IMR-90 (cell line): ENCODE measurements around the gene METAP2. TPM values are rescaled to one million over a fixed set of nuclear protein-coding genes. Genes with fewer than 3 reads are reported as not detected.

ENCODE experiments used
- ATAC-seq: fragments of 200-7000 bp; cut with Tn5 transposase; 2 replicates; pipeline ENCODE4 v1.9.1; 2020; ENCODE audit warnings: low read depth, mild to moderate bottlenecking, moderate library complexity
- BruUV-seq: library from RNA; stranded (reverse); fragments of 400-500 nt; replicated peaks from 2 replicates; lab custom pipeline; 2021; lab: Mats Ljungman, UMichigan
- CTCF ChIA-PET: fragments of 300-600 bp; formaldehyde crosslinking; extraction: SDS; loops from one replicate; lab custom pipeline; 2021; ENCODE audit warnings: antibody characterized with exemption; lab: Yijun Ruan, JAX
- POLR2A ChIA-PET: fragments of 300-600 bp; sonication (Branson Sonifier 250); formaldehyde crosslinking; loops from one replicate; lab custom pipeline; 2022; ENCODE audit warnings: antibody characterized with exemption; ENCODE audit not compliant: unreplicated experiment; lab: Charles Lee
- DNase-seq: peaks from one replicate; pipeline ENCODE4 v3.0.0; 2013
- H2AFZ ChIP-seq: replicated peaks from 2 replicates; pipeline ENCODE3; 2013; ENCODE audit warnings: low read length, mild to moderate bottlenecking; ENCODE audit not compliant: poor library complexity
- H2AK5ac ChIP-seq: 2 replicates; pipeline ENCODE4 v1.6.1; 2013; ENCODE audit warnings: low read depth, low read length, inconsistent platforms
- H2AK9ac ChIP-seq: replicated peaks from 2 replicates; pipeline ENCODE3; 2013; ENCODE audit warnings: mild to moderate bottlenecking, low read depth, low read length, moderate library complexity; ENCODE audit not compliant: poor library complexity
- H2BK120ac ChIP-seq: 2 replicates; pipeline ENCODE4 v1.6.1; 2013; ENCODE audit warnings: low read depth, low read length, inconsistent platforms
- H2BK15ac ChIP-seq: 3 replicates; pipeline ENCODE4 v1.6.1; 2013; ENCODE audit warnings: low read depth, low read length, inconsistent platforms
- H2BK20ac ChIP-seq: 2 replicates; pipeline ENCODE4 v1.6.1; 2013; ENCODE audit warnings: low read depth, mild to moderate bottlenecking, inconsistent platforms, low read length, moderate library complexity
- H2BK5ac ChIP-seq: 2 replicates; pipeline ENCODE4 v1.6.1; 2013; ENCODE audit warnings: mild to moderate bottlenecking, low read depth, low read length, inconsistent platforms; ENCODE audit not compliant: poor library complexity, severe bottlenecking
- H3K14ac ChIP-seq: replicated peaks from 2 replicates; pipeline ENCODE4 v1.6.1; 2013; ENCODE audit warnings: low read depth, low read length, inconsistent platforms
- H3K18ac ChIP-seq: 2 replicates; pipeline ENCODE4 v1.6.1; 2013; ENCODE audit warnings: low read depth, low read length, control low read depth
- H3K23ac ChIP-seq: 2 replicates; pipeline ENCODE4 v1.6.1; 2013; ENCODE audit warnings: low read depth, low read length, inconsistent platforms
- H3K27ac ChIP-seq: 2 replicates; pipeline ENCODE4 v1.5.1; 2013; ENCODE audit warnings: mild to moderate bottlenecking, control low read depth, low read length; ENCODE audit not compliant: insufficient read depth
- H3K27me3 ChIP-seq: 2 replicates; pipeline ENCODE4 v1.6.1; 2013; ENCODE audit warnings: low read length; ENCODE audit not compliant: control insufficient read depth, insufficient read depth
- H3K36me3 ChIP-seq: 2 replicates; pipeline ENCODE4 v1.6.1; 2013; ENCODE audit warnings: low read length, mixed read lengths; ENCODE audit not compliant: control insufficient read depth, insufficient read depth
- H3K4ac ChIP-seq: 2 replicates; pipeline ENCODE4 v1.6.1; 2013; ENCODE audit warnings: low read depth, low read length, inconsistent platforms
- H3K4me1 ChIP-seq: 2 replicates; pipeline ENCODE4 v1.6.1; 2013; ENCODE audit warnings: low read length, mixed read lengths; ENCODE audit not compliant: control insufficient read depth, insufficient read depth
- H3K4me2 ChIP-seq: 2 replicates; pipeline ENCODE4 v1.6.1; 2013; ENCODE audit warnings: low read depth, mild to moderate bottlenecking, control low read depth, low read length, moderate library complexity
- H3K4me3 ChIP-seq: 2 replicates; pipeline ENCODE4 v1.5.1; 2013; ENCODE audit warnings: low read depth, mild to moderate bottlenecking, control low read depth, low read length, moderate library complexity; ENCODE audit not compliant: insufficient read depth
- H3K56ac ChIP-seq: 2 replicates; pipeline ENCODE4 v1.6.1; 2013; ENCODE audit warnings: low read length, inconsistent platforms; ENCODE audit not compliant: insufficient read depth; ENCODE audit errors: extremely low read depth
- H3K79me1 ChIP-seq, 2 experiments: 2 replicates each; pipeline ENCODE4 v1.6.1; 2013; ENCODE audit warnings: low read length in 2 of 2, inconsistent platforms in 1 of 2, low read depth in 1 of 2
- H3K9ac ChIP-seq: 2 replicates; pipeline ENCODE4 v1.6.1; 2013; ENCODE audit warnings: low read depth, low read length, control low read depth
- H3K9me1 ChIP-seq: 2 replicates; pipeline ENCODE4 v1.6.1; 2013; ENCODE audit warnings: low read length, inconsistent platforms; ENCODE audit not compliant: insufficient read depth
- H3K9me3 ChIP-seq: 2 replicates; pipeline ENCODE4 v1.6.1; 2013; ENCODE audit warnings: low read length; ENCODE audit not compliant: control insufficient read depth, insufficient read depth
- H4K20me1 ChIP-seq: 2 replicates; pipeline ENCODE4 v1.6.1; 2013; ENCODE audit warnings: low read length, inconsistent platforms; ENCODE audit not compliant: insufficient read depth
- H4K5ac ChIP-seq: 2 replicates; pipeline ENCODE4 v1.6.1; 2013; ENCODE audit warnings: mild to moderate bottlenecking, low read depth, low read length, control low read depth
- H4K8ac ChIP-seq, 2 experiments: 2 replicates each; pipeline ENCODE4 v1.6.1; 2013; ENCODE audit warnings: low read depth in 2 of 2, low read length in 2 of 2, control low read depth in 1 of 2, inconsistent platforms in 1 of 2
- H4K91ac ChIP-seq: 2 replicates; pipeline ENCODE4 v1.6.1; 2013; ENCODE audit warnings: low read depth, low read length, inconsistent platforms; ENCODE audit not compliant: insufficient read depth
- BHLHE40 ChIP-seq: fragments of 150-350 bp; IDR thresholded peaks from 2 replicates; pipeline ENCODE4 v1.6.1; 2016; ENCODE audit warnings: mild to moderate bottlenecking, low read depth, low read length
- CEBPB ChIP-seq: IDR thresholded peaks from 2 replicates; pipeline ENCODE4 v1.6.1; 2012; ENCODE audit warnings: low read depth, low read length, improper control_type of control experiment
- CHD1 ChIP-seq: IDR thresholded peaks from 2 replicates; pipeline ENCODE4 v1.6.1; 2012; ENCODE audit warnings: low read depth, low read length, improper control_type of control experiment
- CTCF ChIP-seq: conservative IDR thresholded peaks from 2 replicates; pipeline ENCODE4 v1.5.1; 2012; ENCODE audit warnings: mild to moderate bottlenecking, low read depth, low read length, improper control_type of control experiment
- FOS ChIP-seq: fragments of 150-350 bp; IDR thresholded peaks from 2 replicates; pipeline ENCODE4 v1.6.1; 2016; ENCODE audit warnings: low read depth, low read length
- MAFK ChIP-seq: IDR thresholded peaks from 2 replicates; pipeline ENCODE4 v1.6.1; 2012; ENCODE audit warnings: low read depth, low read length, improper control_type of control experiment
- MAZ ChIP-seq: IDR thresholded peaks from 2 replicates; pipeline ENCODE4 v1.6.1; 2012; ENCODE audit warnings: low read depth, mild to moderate bottlenecking, low read length, improper control_type of control experiment, moderate library complexity, borderline replicate concordance
- MXI1 ChIP-seq: IDR thresholded peaks from 2 replicates; pipeline ENCODE4 v1.6.1; 2012; ENCODE audit warnings: low read depth, mild to moderate bottlenecking, low read length, moderate library complexity, borderline replicate concordance
- NFE2L2 ChIP-seq: fragments of 150-350 bp; IDR thresholded peaks from 2 replicates; pipeline ENCODE4 v1.6.1; 2016; ENCODE audit warnings: low read depth, mild to moderate bottlenecking, low read length
- POLR2A ChIP-seq: IDR thresholded peaks from 2 replicates; pipeline ENCODE4 v1.6.1; 2012; ENCODE audit warnings: mild to moderate bottlenecking, low read depth, low read length
- RAD21 ChIP-seq: IDR thresholded peaks from 2 replicates; pipeline ENCODE4 v1.6.1; 2012; ENCODE audit warnings: low read length, improper control_type of control experiment
- RCOR1 ChIP-seq: IDR thresholded peaks from 2 replicates; pipeline ENCODE4 v1.6.1; 2012; ENCODE audit warnings: mild to moderate bottlenecking, low read length, improper control_type of control experiment; ENCODE audit not compliant: insufficient replicate concordance
- RFX5 ChIP-seq: IDR thresholded peaks from 2 replicates; pipeline ENCODE4 v1.8.0; 2012; ENCODE audit warnings: low read depth, mild to moderate bottlenecking, low read length, moderate library complexity
- SMC3 ChIP-seq: fragments of 150-350 bp; IDR thresholded peaks from 2 replicates; pipeline ENCODE4 v1.6.1; 2016; ENCODE audit warnings: low read depth, mild to moderate bottlenecking, antibody characterized with exemption, low read length, moderate library complexity
- WGBS, 2 experiments: methylation state at CpG; one replicate each; pipeline versions ENCODE4 v1.1.5 to v1.1.7; 2013; ENCODE audit warnings: missing lambda C conversion rate in 2 of 2; ENCODE audit not compliant: insufficient read length in 1 of 2; ENCODE audit errors: extremely low coverage in 2 of 2; 5-methylcytosine and 5-hydroxymethylcytosine counted together
- dilution Hi-C: fragments of 300-500 bp; cut with HindIII; formaldehyde crosslinking; loops from one replicate; pipeline ENCODE4 v1.14.3; 2018; ENCODE audit warnings: low sequenced_read_pairs; ENCODE audit not compliant: unreplicated experiment
- in situ Hi-C: fragments of 300-500 bp; cut with MboI; formaldehyde crosslinking; loops from 3 replicates; pipeline ENCODE4 v1.14.3; 2019; ENCODE audit warnings: low sequenced_read_pairs, inconsistent platforms, mixed read lengths
- intact Hi-C: fragments of 100-400 bp; cut with micrococcal nuclease; formaldehyde crosslinking; loops from 2 replicates; pipeline ENCODE4 v1.10.0; 2022
- polyA plus RNA-seq, 3 experiments: library from polyadenylated mRNA; depleted of rRNA; stranded (reverse); fragments of >200 nt; gene quantifications; 2 replicates each; pipeline ENCODE4 v1.2.3, GENCODE V29; 2012; ENCODE audit warnings: low replicate concordance in 1 of 3
- total RNA-seq: library from RNA; depleted of rRNA; stranded (reverse); fragments of >200 nt; gene quantifications from 2 replicates; pipeline ENCODE4 v1.2.3, GENCODE V29; 2012
- TF ChIP-seq, protein P1 (sequence below): fragments of 150-350 bp; IDR thresholded peaks from 2 replicates; pipeline ENCODE4 v1.6.1; 2016; ENCODE audit warnings: low read depth, mild to moderate bottlenecking, low read length, moderate library complexity, borderline replicate concordance
- TF ChIP-seq, protein P2 (sequence below): fragments of 150-350 bp; IDR thresholded peaks from 2 replicates; pipeline ENCODE4 v1.6.1; 2017; ENCODE audit warnings: mild to moderate bottlenecking, antibody characterized with exemption, low read length, low read depth

METAP2 gene
- total and polyA plus RNA-seq, 2 of the 4 experiments (the other 2 are of a cell fraction), result 62.5 to 72.9 TPM

- BruUV-seq, result no TSS peak
- Histone ChIP-seq H4K5ac (no peak overlapping the region), H3K79me1 (peaks cover 5 to 33% of the 10 kb centered on the region in 2 experiments), H3K36me3 (peaks cover 30% of the 10 kb centered on the region), H4K20me1 (no peaks in the 10 kb centered on the region), H3K27me3 (no peaks in the 10 kb centered on the region), H3K18ac (no peak overlapping the region), H2BK15ac (no peak overlapping the region), H3K27ac (no peak overlapping the region), H3K4me2 (no peak overlapping the region), H2AK5ac (no peak overlapping the region), H4K8ac (no peak overlapping the region), H2BK120ac (no peak overlapping the region), H3K23ac (no peak overlapping the region), H4K91ac (no peak overlapping the region), H2BK5ac (no peak overlapping the region), H3K4me1 (0 out of 2 replicates have a peak, but pooled peaks cover 4% of the 10 kb centered on the region), H3K9me3 (no peaks in the 10 kb centered on the region), H2AK9ac (no peak overlapping the region), H3K9ac (no peak overlapping the region), H2AFZ (no peak overlapping the region), H3K9me1 (peaks cover 5% of the 10 kb centered on the region), H2BK20ac (no peak overlapping the region), H3K14ac (no peak overlapping the region), H3K4ac (no peak overlapping the region), H3K56ac (no peak overlapping the region), H3K4me3 (no peak overlapping the region)
- ATAC-seq (no peak), DNase-seq (no peak)
- no peak for TF ChIP-seq NFE2L2
- no peak for TF ChIP-seq MXI1
- TF ChIP-seq CTCF, result no peak
- no peak for TF ChIP-seq RFX5
- TF ChIP-seq POLR2A, result no peak
- TF ChIP-seq, protein P1, sequence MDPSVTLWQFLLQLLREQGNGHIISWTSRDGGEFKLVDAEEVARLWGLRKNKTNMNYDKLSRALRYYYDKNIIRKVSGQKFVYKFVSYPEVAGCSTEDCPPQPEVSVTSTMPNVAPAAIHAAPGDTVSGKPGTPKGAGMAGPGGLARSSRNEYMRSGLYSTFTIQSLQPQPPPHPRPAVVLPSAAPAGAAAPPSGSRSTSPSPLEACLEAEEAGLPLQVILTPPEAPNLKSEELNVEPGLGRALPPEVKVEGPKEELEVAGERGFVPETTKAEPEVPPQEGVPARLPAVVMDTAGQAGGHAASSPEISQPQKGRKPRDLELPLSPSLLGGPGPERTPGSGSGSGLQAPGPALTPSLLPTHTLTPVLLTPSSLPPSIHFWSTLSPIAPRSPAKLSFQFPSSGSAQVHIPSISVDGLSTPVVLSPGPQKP, result no peak
- no peak for TF ChIP-seq SMC3
- TF ChIP-seq, protein P2, sequence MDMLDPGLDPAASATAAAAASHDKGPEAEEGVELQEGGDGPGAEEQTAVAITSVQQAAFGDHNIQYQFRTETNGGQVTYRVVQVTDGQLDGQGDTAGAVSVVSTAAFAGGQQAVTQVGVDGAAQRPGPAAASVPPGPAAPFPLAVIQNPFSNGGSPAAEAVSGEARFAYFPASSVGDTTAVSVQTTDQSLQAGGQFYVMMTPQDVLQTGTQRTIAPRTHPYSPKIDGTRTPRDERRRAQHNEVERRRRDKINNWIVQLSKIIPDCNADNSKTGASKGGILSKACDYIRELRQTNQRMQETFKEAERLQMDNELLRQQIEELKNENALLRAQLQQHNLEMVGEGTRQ, result no peak
- no peak for TF ChIP-seq BHLHE40
- TF ChIP-seq CHD1, result no peak
- no peak for TF ChIP-seq RCOR1
- no peak for TF ChIP-seq MAZ
- TF ChIP-seq CEBPB, result no peak
- no peak for TF ChIP-seq FOS
- no peak for TF ChIP-seq RAD21
- no peak for TF ChIP-seq MAFK
- dilution Hi-C loops, result no loop called here
- CTCF ChIA-PET, result no interaction called here
- 70% methylated on average over 2 of the region's 4 CpGs; no CpG with 5 or more reads in 1 of the 2 experiments for WGBS, 2 experiments
- intact Hi-C loops, result no loop called here
- POLR2A ChIA-PET, result no interaction called here
- in situ Hi-C loops, result no loop called here
These were observed 54.5 kb downstream of the METAP2 start for GRCh38 chr12:95528431-95528830.
